Ishikawa (cell line): ENCODE measurements around the gene THADA.

Source experiments
- CEBPB ChIP-seq: IDR thresholded peaks from 2 replicates; pipeline ENCODE4 v1.6.1; 2012
- FOXM1 ChIP-seq: IDR thresholded peaks from 2 replicates; pipeline ENCODE4 v1.6.1; 2012; ENCODE audit warnings: low read depth, borderline replicate concordance
- MAX ChIP-seq: IDR thresholded peaks from 2 replicates; pipeline ENCODE4 v1.6.1; 2012
- TAF1 ChIP-seq: IDR thresholded peaks from 2 replicates; pipeline ENCODE4 v1.6.1; 2012; ENCODE audit warnings: low read depth, mild to moderate bottlenecking
- YY1 ChIP-seq: IDR thresholded peaks from 2 replicates; pipeline ENCODE4 v1.6.1; 2012; ENCODE audit warnings: low read depth

GRCh38 chr2:43399098-43399497 lies 196.7 kb downstream of the THADA start:
- TF ChIP-seq CEBPB (no peak), FOXM1 (no peak), TAF1 (no peak), MAX (no peak), YY1 (no peak)
